C4-2B (cell line): Measurements from ENCODE around the gene RAB7B.
"Not testable (repeated sequence)": the region's sequence is repeated elsewhere in the genome, so short reads cannot be mapped to it uniquely, and the experiment has no call there.

ENCODE experiments used
- ZFX ChIP-seq: fragments of 450-650 bp; IDR thresholded peaks from 2 replicates; pipeline ENCODE4 v1.6.1; 2017
- TF ChIP-seq, protein P1 (sequence below): fragments of 450-650 bp; conservative IDR thresholded peaks from 2 replicates; pipeline ENCODE4 v1.5.1; 2017; ENCODE audit warnings: mild to moderate bottlenecking

DNA sequence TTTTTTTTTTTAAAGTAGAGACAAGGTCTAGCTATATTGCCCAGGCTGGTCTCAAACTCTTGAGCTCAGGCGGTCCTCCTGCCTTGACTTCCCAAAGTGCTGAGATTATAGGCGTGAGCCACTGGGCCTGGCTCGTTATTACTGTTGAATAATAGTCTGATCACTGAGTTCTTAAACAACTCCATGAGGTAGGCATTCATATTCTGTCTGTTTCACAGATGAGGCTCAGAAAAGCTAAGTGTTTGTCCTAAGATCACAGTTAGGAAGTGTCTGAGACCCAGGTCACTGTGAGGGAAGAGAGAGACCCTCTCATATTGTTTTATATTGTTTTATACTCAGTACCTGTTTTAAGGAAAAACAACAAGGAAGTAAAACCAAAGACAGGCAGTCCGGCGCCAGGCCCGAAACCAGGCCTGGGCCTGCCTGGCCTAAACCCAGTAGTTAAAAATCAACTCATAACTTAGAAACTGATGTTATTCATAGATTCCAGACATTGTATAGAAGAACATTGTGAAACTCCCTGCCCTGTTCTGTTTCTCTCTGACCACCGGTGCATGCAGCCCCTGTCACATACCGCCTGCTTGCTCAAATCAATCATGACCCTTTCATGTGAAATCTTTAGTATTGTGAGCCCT is 49.2 kb upstream of the RAB7B start:
- TF ChIP-seq, protein P1, sequence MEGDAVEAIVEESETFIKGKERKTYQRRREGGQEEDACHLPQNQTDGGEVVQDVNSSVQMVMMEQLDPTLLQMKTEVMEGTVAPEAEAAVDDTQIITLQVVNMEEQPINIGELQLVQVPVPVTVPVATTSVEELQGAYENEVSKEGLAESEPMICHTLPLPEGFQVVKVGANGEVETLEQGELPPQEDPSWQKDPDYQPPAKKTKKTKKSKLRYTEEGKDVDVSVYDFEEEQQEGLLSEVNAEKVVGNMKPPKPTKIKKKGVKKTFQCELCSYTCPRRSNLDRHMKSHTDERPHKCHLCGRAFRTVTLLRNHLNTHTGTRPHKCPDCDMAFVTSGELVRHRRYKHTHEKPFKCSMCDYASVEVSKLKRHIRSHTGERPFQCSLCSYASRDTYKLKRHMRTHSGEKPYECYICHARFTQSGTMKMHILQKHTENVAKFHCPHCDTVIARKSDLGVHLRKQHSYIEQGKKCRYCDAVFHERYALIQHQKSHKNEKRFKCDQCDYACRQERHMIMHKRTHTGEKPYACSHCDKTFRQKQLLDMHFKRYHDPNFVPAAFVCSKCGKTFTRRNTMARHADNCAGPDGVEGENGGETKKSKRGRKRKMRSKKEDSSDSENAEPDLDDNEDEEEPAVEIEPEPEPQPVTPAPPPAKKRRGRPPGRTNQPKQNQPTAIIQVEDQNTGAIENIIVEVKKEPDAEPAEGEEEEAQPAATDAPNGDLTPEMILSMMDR = not testable (repeated sequence)
- not testable (repeated sequence) for TF ChIP-seq ZFX
